Measurements from ENCODE around the gene GLRA3. TPM values are rescaled to one million over a fixed set of nuclear protein-coding genes. Genes with fewer than 3 reads are reported as not detected.

Gene GLRA3
- total RNA-seq, 4 donors from 2014 or later = not detected

- no peak for TF ChIP-seq POLR2A (IDR thresholded peaks at IDR 0.05)
- no peak for TF ChIP-seq EP300 (IDR thresholded peaks at IDR 0.05)
- TF ChIP-seq CTCF (IDR thresholded peaks at IDR 0.05) = no peak
- no peak overlapping the region for H3K27ac ChIP-seq
- WGBS, 2 donors = 78 to 83% methylated on average over 1 of the region's 1 CpG
- H3K36me3 ChIP-seq = no peaks in the 10 kb centered on the region
- H3K9me3 ChIP-seq = no peaks in the 10 kb centered on the region
- no peak for DNase-seq (ENCODE audit: low spot score in 2 of 2)
- no peaks in the 10 kb centered on the region for H3K27me3 ChIP-seq
- no peaks in the 10 kb centered on the region for H3K4me1 ChIP-seq
- no peak overlapping the region for H3K4me3 ChIP-seq
Measured at GRCh38 chr4:174611792-174612191, 217.3 kb downstream of the GLRA3 start.

- Histone ChIP-seq H3K36me3 (no peaks in the 10 kb centered on the region), H3K4me1 (no peaks in the 10 kb centered on the region), H3K4me3 (no peak overlapping the region), H3K27me3 (no peaks in the 10 kb centered on the region), H3K9me3 (no peaks in the 10 kb centered on the region), H3K27ac (no peak overlapping the region)
- DNase-seq (ENCODE audit: low spot score in 2 of 2) = no peak
- 60% methylated on average over 1 of the region's 1 CpG for WGBS, 2 donors
- TF ChIP-seq EP300 (IDR thresholded peaks at IDR 0.05) = no peak
- TF ChIP-seq POLR2A (IDR thresholded peaks at IDR 0.05) = no peak
- no peak for TF ChIP-seq CTCF (IDR thresholded peaks at IDR 0.05)
Measured at GRCh38 chr4:174607792-174608191, 221.3 kb downstream of the GLRA3 start.

GRCh38 chr4:174604198-174604597, 224.8 kb downstream of the GLRA3 start:
- Histone ChIP-seq H3K36me3 (no peaks in the 10 kb centered on the region), H3K9me3 (no peaks in the 10 kb centered on the region), H3K27ac (no peak overlapping the region), H3K4me3 (no peak overlapping the region), H3K27me3 (no peaks in the 10 kb centered on the region), H3K4me1 (no peaks in the 10 kb centered on the region)
- WGBS, 2 donors = 74 to 75% methylated on average over 4 of the region's 4 CpGs
- DNase-seq (ENCODE audit: low spot score in 2 of 2) = no peak
- TF ChIP-seq EP300 (IDR thresholded peaks at IDR 0.05) (no peak), CTCF (IDR thresholded peaks at IDR 0.05) (no peak), POLR2A (IDR thresholded peaks at IDR 0.05) (no peak)

GRCh38 chr4:174600391-174600790, 228.7 kb downstream of the GLRA3 start:
- no peaks in the 10 kb centered on the region for H3K36me3 ChIP-seq
- H3K4me1 ChIP-seq = no peaks in the 10 kb centered on the region
- TF ChIP-seq CTCF (IDR thresholded peaks at IDR 0.05) = no peak
- TF ChIP-seq EP300 (IDR thresholded peaks at IDR 0.05) = no peak
- TF ChIP-seq POLR2A (IDR thresholded peaks at IDR 0.05) = no peak
- H3K27me3 ChIP-seq = no peaks in the 10 kb centered on the region
- no peaks in the 10 kb centered on the region for H3K9me3 ChIP-seq
- 61 to 67% methylated on average over 1 of the region's 1 CpG for WGBS, 2 donors
- H3K27ac ChIP-seq = no peak overlapping the region
- no peak for DNase-seq (ENCODE audit: low spot score in 2 of 2)
- no peak overlapping the region for H3K4me3 ChIP-seq

- H3K4me3 ChIP-seq = no peak overlapping the region
- 72 to 87% methylated on average over 3 of the region's 3 CpGs for WGBS, 2 donors
- TF ChIP-seq POLR2A (IDR thresholded peaks at IDR 0.05) (no peak), CTCF (IDR thresholded peaks at IDR 0.05) (no peak), EP300 (IDR thresholded peaks at IDR 0.05) (no peak)
Measured at GRCh38 chr4:174598800-174599199, 230.2 kb downstream of the GLRA3 start.

More at GRCh38 chr4:174598800-174599199, 230.2 kb downstream of the GLRA3 start:
- Histone ChIP-seq H3K9me3 (no peaks in the 10 kb centered on the region), H3K27me3 (no peaks in the 10 kb centered on the region), H3K4me1 (no peaks in the 10 kb centered on the region), H3K36me3 (no peaks in the 10 kb centered on the region), H3K27ac (no peak overlapping the region)
- no peak for DNase-seq (ENCODE audit: low spot score in 2 of 2)

Data from tibial nerve (tissue), 4 donors.